ENCODE results near the gene CERS6. TPM values are rescaled to one million over a fixed set of nuclear protein-coding genes. Genes with fewer than 3 reads are reported as not detected.
A peak's percentile ranks its signal among the peaks of the same experiment; 100 is the strongest.
"Not testable (repeated sequence)": the region's sequence is repeated elsewhere in the genome, so short reads cannot be mapped to it uniquely, and the experiment has no call there.

The CERS6 gene
- total RNA-seq, 1 experiment from 2014 or later: 37.6 TPM

GRCh38 chr2:168791140-168791539 lies 335.1 kb downstream of the CERS6 start:
- H3K27ac ChIP-seq; H3K27me3 ChIP-seq; H3K9me3 ChIP-seq (replicated peaks); H3K36me3 ChIP-seq; H3K4me3 ChIP-seq; H3K4me1 ChIP-seq; DNase-seq: not testable (repeated sequence)

DNA sequence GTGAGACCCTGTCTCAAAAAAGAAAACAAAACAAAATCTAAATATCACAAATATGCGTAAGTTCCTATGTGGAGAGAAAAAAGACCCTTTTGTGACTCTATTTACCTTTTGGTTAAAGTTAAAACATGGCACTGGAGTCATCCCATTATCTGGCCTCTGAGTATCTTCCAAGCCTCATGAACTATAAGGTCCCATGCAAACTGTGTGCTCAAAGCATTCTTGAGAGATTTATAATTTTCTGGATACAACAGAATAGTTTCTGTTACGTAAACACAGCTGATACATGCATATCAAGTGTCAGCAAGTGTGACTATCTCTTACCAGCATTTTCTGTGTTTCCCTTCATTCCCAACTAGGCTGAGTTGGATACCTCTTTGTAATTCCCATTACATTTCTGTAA lies 337.5 kb downstream of the CERS6 start:
- no peak overlapping the region for H3K4me3 ChIP-seq
- no peaks in the 10 kb centered on the region for H3K27me3 ChIP-seq
- 0 out of 2 replicates have a peak, but pooled peaks cover 3% of the 10 kb centered on the region for H3K9me3 ChIP-seq (replicated peaks)
- peaks cover 13% of the 10 kb centered on the region for H3K4me1 ChIP-seq
- no peak for DNase-seq
- no peaks in the 10 kb centered on the region for H3K36me3 ChIP-seq
- H3K27ac ChIP-seq: no peak overlapping the region

- DNase-seq: no peak
- Histone ChIP-seq H3K36me3 (no peaks in the 10 kb centered on the region), H3K27ac (no peak overlapping the region), H3K27me3 (no peaks in the 10 kb centered on the region), H3K4me3 (no peak overlapping the region), H3K4me1 (peaks cover 13% of the 10 kb centered on the region), H3K9me3 (replicated peaks) (0 out of 2 replicates have a peak, but pooled peaks cover 3% of the 10 kb centered on the region)
Measured at GRCh38 chr2:168794968-168795367, 338.9 kb downstream of the CERS6 start.

DNA sequence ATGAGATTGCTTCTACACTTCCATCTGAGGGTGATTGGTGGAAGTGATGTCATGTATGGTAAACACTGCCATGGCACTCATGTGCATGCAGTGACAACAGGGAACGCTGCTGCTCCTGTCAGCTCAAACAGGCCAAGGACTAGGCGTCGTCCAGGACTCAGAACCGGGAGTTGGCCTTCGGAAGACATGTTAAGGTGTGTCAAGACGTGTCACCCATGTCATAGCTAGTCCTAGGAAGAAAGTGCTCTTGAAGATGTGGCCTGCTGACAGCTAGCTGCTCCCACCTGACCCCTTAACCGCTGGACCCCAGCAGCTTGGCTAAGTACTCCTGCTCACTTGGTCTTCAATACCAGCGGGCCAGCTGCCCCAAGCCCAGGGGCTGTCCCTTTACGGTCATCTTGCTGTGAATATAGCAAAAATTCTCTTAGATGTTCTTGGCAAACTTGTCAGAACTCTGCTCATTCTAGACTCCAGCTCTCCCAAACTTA lies 340.1 kb downstream of the CERS6 start:
- Histone ChIP-seq H3K4me1 (peaks cover 13% of the 10 kb centered on the region), H3K27ac (no peak overlapping the region), H3K27me3 (no peaks in the 10 kb centered on the region), H3K9me3 (replicated peaks) (no peaks in the 10 kb centered on the region), H3K36me3 (no peaks in the 10 kb centered on the region), H3K4me3 (no peak overlapping the region)
- no peak for DNase-seq

GRCh38 chr2:168796583-168797285 lies 340.7 kb downstream of the CERS6 start:
- DNase-seq: no peak
- Histone ChIP-seq H3K27me3 (no peaks in the 10 kb centered on the region), H3K4me3 (no peak overlapping the region), H3K4me1 (peaks cover 13% of the 10 kb centered on the region), H3K9me3 (replicated peaks) (no peaks in the 10 kb centered on the region), H3K27ac (no peak overlapping the region), H3K36me3 (no peaks in the 10 kb centered on the region)

DNA sequence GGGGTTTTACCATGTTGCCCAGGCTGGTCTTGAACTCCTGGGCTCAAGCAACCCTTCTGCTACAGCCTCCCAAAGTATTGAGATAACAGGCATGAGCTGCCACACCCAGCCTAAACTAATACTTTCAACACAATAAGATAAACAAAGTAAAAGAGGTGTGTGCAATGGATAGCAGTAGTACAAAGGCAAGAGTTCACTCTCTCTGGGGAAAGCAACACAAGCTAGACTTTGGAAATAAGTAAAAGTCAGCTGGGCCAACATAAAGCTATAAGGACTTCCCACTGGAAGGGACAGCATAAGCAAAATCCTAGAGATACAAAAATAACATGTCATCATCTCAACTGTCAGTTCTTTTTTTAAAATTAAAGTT lies 341.2 kb downstream of the CERS6 start:
- H3K27me3 ChIP-seq: no peaks in the 10 kb centered on the region
- no peak overlapping the region for H3K4me3 ChIP-seq
- H3K4me1 ChIP-seq: peaks cover 15% of the 10 kb centered on the region
- H3K27ac ChIP-seq: no peak overlapping the region
- DNase-seq: no peak
- H3K36me3 ChIP-seq: no peaks in the 10 kb centered on the region
- H3K9me3 ChIP-seq (replicated peaks): no peaks in the 10 kb centered on the region

- H3K27ac ChIP-seq: no peak overlapping the region
- no peaks in the 10 kb centered on the region for H3K27me3 ChIP-seq
- peaks cover 21% of the 10 kb centered on the region for H3K4me1 ChIP-seq
- H3K36me3 ChIP-seq: no peaks in the 10 kb centered on the region
- peak; percentile 27 to 48 for DNase-seq
- no peaks in the 10 kb centered on the region for H3K9me3 ChIP-seq (replicated peaks)
- no peak overlapping the region for H3K4me3 ChIP-seq
Measured at GRCh38 chr2:168798076-168798887, 342.2 kb downstream of the CERS6 start.

GRCh38 chr2:168798888-168799410 lies 342.9 kb downstream of the CERS6 start:
- H3K4me3 ChIP-seq: no peak overlapping the region
- H3K27me3 ChIP-seq: no peaks in the 10 kb centered on the region
- no peak for DNase-seq
- no peak overlapping the region for H3K27ac ChIP-seq
- H3K9me3 ChIP-seq (replicated peaks): no peaks in the 10 kb centered on the region
- H3K4me1 ChIP-seq: peaks cover 15% of the 10 kb centered on the region
- H3K36me3 ChIP-seq: no peaks in the 10 kb centered on the region

GRCh38 chr2:168801471-168801870 lies 345.4 kb downstream of the CERS6 start:
- H3K27ac ChIP-seq: no peak overlapping the region
- no peaks in the 10 kb centered on the region for H3K36me3 ChIP-seq
- DNase-seq: no peak
- H3K9me3 ChIP-seq (replicated peaks): no peaks in the 10 kb centered on the region
- peaks cover 13% of the 10 kb centered on the region for H3K4me1 ChIP-seq
- H3K27me3 ChIP-seq: no peaks in the 10 kb centered on the region
- H3K4me3 ChIP-seq: no peak overlapping the region

DNA sequence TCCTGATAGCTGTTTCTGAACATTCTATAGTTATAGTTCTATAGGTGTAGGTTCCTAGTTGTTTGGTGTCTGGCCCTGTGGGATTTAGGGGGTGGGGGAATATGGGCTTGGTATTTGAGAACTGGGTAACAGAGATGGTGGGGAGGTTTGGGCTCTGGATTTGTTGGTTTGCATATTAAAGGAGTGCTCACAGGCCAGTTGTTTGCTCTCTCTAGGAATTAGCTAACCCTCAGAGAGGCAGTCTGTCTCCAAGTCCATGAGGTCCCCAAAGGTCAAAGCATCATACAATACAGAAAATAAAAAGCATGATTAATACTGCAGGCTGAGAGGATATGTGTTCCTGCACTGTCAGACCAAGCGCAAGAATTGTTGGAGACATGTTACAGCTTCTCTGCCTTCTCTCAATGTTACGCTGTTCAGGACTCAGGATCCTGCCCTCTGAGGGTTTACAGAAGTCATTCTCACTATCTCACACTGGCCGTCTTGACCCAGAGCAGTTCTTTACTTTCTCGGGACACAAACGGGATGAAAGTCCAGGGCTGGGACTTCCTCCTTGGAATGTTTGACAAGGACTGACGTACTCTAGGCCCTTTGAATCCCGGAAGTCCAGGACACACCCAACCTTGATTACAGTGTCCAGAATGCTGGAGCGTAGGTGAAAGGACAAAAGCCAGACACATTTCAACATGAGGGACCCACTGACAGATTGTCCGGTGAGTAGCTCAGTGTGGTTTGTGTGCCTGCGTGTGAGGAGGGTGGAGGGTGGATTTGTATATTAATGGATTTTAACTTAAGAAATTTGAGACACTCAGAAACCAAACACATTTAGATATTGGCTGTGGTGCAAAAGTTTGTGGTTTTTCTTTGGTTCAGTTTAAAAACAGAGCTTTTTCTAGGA lies 346.1 kb downstream of the CERS6 start, which contains the start of gene NOSTRIN:
NOSTRIN (plus strand) TSS at position 677 of the 898 bp plus-strand sequence; CDS start at position 687, 10 bp downstream.
- Histone ChIP-seq H3K4me3 (peak within 1 kb of the TSS; percentile 30), H3K27me3 (no peaks in the 10 kb centered on the region), H3K4me1 (peaks cover 13% of the 10 kb centered on the region), H3K27ac (no peak within 1 kb of the TSS), H3K9me3 (replicated peaks) (no peaks in the 10 kb centered on the region), H3K36me3 (no peaks in the 10 kb centered on the region)
- DNase-seq: peak in 1 of 2 experiments; percentile 27

GRCh38 chr2:168802859-168803725 lies 347.0 kb downstream of the CERS6 start:
- Histone ChIP-seq H3K4me3 (peak overlapping the region; percentile 30), H3K27ac (no peak overlapping the region), H3K9me3 (replicated peaks) (no peaks in the 10 kb centered on the region), H3K4me1 (peaks cover 13% of the 10 kb centered on the region), H3K36me3 (no peaks in the 10 kb centered on the region), H3K27me3 (no peaks in the 10 kb centered on the region)
- no peak for DNase-seq

DNA sequence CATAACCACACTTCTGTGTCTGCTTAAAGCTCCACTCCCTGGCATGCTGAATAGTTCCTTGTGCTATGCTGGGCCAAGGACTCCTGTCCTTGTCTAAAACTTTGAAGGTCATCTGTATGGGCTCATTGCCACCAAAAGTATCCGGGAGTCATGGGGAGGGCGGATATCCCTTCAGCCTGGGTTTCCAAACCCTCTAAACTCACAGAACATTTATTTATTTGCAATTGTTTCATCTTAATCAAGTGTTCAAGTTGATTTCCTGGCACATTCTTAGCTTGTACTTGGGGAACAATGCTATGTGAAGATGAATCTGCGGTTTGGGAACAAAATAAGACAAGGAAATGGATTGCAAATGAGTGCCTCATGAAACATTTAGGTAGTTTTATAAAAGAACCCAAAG lies 348.1 kb downstream of the CERS6 start:
- no peak overlapping the region for H3K4me3 ChIP-seq
- DNase-seq: no peak
- H3K27ac ChIP-seq: no peak overlapping the region
- peaks cover 7% of the 10 kb centered on the region for H3K4me1 ChIP-seq
- H3K27me3 ChIP-seq: no peaks in the 10 kb centered on the region
- no peaks in the 10 kb centered on the region for H3K36me3 ChIP-seq
- no peaks in the 10 kb centered on the region for H3K9me3 ChIP-seq (replicated peaks)

DNA sequence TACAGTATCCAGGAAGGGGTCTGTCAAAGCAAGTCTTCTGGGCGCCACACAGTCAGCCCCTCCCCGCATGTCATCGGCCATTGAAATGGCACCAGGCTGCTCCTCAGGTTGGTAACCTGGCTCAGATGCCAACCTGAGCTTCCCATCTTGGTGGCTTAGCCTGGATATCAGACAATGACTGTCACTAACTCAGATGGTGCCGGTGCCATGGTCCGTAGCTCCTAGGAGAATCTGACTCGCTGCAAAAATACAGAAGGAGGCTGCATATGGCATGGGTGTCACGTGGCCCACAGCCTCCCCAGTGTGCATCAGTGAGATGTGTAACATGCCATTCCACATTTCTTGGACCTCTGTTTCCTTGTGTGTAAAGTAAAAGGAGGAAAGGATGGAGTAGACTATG lies 349.5 kb downstream of the CERS6 start:
- no peak for DNase-seq

More for the DNA sequence above, 349.5 kb downstream of the CERS6 start:
- no peak overlapping the region for H3K27ac ChIP-seq
- peaks cover 7% of the 10 kb centered on the region for H3K4me1 ChIP-seq
- H3K4me3 ChIP-seq: no peak overlapping the region
- no peaks in the 10 kb centered on the region for H3K36me3 ChIP-seq
- H3K9me3 ChIP-seq (replicated peaks): no peaks in the 10 kb centered on the region
- H3K27me3 ChIP-seq: no peaks in the 10 kb centered on the region

Data from SJCRH30 (cell line).